MCF 10A (cell line): ENCODE results near the gene TAB2. TPM values are rescaled to one million over a fixed set of nuclear protein-coding genes. Genes with fewer than 3 reads are reported as not detected.

Source experiments
- BruUV-seq: library from RNA; stranded (reverse); fragments of 400-500 nt; replicated peaks from 2 replicates; lab custom pipeline; 2021; lab: Mats Ljungman, UMichigan
- CTCF ChIA-PET: fragments of 300-600 bp; sonication (Branson Sonifier 250); formaldehyde crosslinking; extraction: SDS; loops from one replicate; lab custom pipeline; 2021; ENCODE audit warnings: antibody characterized with exemption, inconsistent platforms; lab: Yijun Ruan, JAX
- POLR2A ChIA-PET: fragments of 300-600, 350-650 bp; sonication (Branson Sonifier 250); formaldehyde crosslinking; extraction: SDS; loops from one replicate; lab custom pipeline; 2020; ENCODE audit warnings: antibody characterized with exemption, inconsistent platforms; lab: Yijun Ruan, JAX
- DNase-seq: peaks from one replicate; pipeline ENCODE4 v3.0.0-alpha.2; 2018; ENCODE audit not compliant: unreplicated experiment
- H3K27ac Mint-ChIP-seq: one replicate; pipeline ENCODE4 v1.8.0; 2022; ENCODE audit warnings: mild to moderate bottlenecking, low read depth, mixed read lengths; ENCODE audit not compliant: unreplicated experiment
- H3K27me3 Mint-ChIP-seq: one replicate; pipeline ENCODE4 v1.8.0; 2022; ENCODE audit warnings: mixed read lengths; ENCODE audit not compliant: insufficient read depth, unreplicated experiment
- H3K36me3 Mint-ChIP-seq: one replicate; pipeline ENCODE4 v1.8.0; 2022; ENCODE audit warnings: mild to moderate bottlenecking, moderate library complexity, mixed read lengths; ENCODE audit not compliant: insufficient read depth, unreplicated experiment
- H3K4me1 Mint-ChIP-seq: one replicate; pipeline ENCODE4 v1.8.0; 2022; ENCODE audit warnings: mixed read lengths; ENCODE audit not compliant: insufficient read depth, unreplicated experiment
- H3K4me3 Mint-ChIP-seq: one replicate; pipeline ENCODE4 v1.8.0; 2022; ENCODE audit warnings: mild to moderate bottlenecking, moderate library complexity, mixed read lengths; ENCODE audit not compliant: unreplicated experiment
- H3K9me3 Mint-ChIP-seq: one replicate; pipeline ENCODE4 v1.8.0; 2022; ENCODE audit warnings: mixed read lengths; ENCODE audit not compliant: unreplicated experiment
- intact Hi-C: fragments of 100-400 bp; cut with micrococcal nuclease; formaldehyde crosslinking; loops from 2 replicates; pipeline ENCODE4 v1.14.1; 2022
- total RNA-seq: library from RNA; stranded (reverse); gene quantifications from 2 replicates; pipeline ENCODE4 v1.2.3, GENCODE V29; 2022
- TF ChIP-seq, protein P1 (sequence below): fragments of 200-600 bp; IDR thresholded peaks from one replicate; pipeline ENCODE4 v1.8.0; 2022; ENCODE audit warnings: antibody characterized with exemption, mild to moderate bottlenecking; ENCODE audit not compliant: unreplicated experiment

TAB2 gene
- total RNA-seq, 1 experiment from 2014 or later = 76.4 TPM

DNA sequence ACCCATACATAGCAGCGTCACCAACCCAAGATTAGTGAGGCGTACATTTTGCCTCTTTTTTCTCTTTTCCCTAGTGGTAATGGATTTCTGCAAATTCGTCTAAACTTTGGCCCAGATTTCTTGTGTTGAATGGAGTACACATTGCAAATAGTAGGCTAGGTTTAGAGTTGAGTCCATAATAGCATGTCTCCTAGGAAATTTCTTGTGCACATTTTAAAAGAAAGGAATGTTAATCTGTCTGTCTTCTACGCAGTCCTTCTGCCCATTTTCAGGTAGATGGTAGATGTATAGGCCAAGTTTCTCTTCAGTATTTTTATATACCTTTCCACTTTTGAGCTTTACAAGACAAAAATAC is 15.7 kb downstream of the TAB2 start:
- intact Hi-C loops = no loop called here
- no TSS peak for BruUV-seq
- H3K27ac Mint-ChIP-seq = peak overlapping the region; percentile 89

DNA sequence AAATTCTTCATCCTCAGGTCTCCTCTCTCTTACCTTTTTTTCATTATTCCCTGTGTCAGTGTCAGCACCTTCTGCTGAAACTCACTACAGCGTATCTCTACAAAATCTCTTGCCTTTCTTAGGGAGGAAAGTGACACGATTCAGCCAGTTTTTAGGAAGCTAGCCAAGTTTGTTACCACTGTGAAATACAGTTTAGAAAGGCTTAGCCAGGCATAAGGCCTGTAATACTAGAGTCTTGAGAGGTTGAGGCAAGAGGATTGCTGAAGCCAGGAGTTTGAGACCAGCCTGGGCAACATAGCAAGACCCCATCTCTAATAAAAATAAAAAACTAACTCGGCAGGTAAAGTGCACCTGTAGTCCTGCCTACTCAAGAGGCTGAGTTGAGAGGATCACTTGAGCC is 16.7 kb downstream of the TAB2 start:
- Mint-ChIP-seq H3K36me3 (no peaks in the 10 kb centered on the region), H3K9me3 (no peaks in the 10 kb centered on the region), H3K4me1 (peaks cover 75% of the 10 kb centered on the region), H3K27me3 (no peaks in the 10 kb centered on the region), H3K4me3 (peak overlapping the region; percentile 1), H3K27ac (peak overlapping the region; percentile 89)
- no TSS peak for BruUV-seq
- intact Hi-C loops = loop anchor here (2.0 kb wide), 1 partner anchor 15 kb away; no protein-coding TSS in a partner anchor
- CTCF ChIA-PET = interaction anchor here (0.7 to 1.8 kb wide), 5 partner anchors 9 to 243 kb away, joined by 3 to 5 read pairs (median 3); no protein-coding TSS in a partner anchor
- peak; percentile 79 for DNase-seq
- TF ChIP-seq, protein P1, sequence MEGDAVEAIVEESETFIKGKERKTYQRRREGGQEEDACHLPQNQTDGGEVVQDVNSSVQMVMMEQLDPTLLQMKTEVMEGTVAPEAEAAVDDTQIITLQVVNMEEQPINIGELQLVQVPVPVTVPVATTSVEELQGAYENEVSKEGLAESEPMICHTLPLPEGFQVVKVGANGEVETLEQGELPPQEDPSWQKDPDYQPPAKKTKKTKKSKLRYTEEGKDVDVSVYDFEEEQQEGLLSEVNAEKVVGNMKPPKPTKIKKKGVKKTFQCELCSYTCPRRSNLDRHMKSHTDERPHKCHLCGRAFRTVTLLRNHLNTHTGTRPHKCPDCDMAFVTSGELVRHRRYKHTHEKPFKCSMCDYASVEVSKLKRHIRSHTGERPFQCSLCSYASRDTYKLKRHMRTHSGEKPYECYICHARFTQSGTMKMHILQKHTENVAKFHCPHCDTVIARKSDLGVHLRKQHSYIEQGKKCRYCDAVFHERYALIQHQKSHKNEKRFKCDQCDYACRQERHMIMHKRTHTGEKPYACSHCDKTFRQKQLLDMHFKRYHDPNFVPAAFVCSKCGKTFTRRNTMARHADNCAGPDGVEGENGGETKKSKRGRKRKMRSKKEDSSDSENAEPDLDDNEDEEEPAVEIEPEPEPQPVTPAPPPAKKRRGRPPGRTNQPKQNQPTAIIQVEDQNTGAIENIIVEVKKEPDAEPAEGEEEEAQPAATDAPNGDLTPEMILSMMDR = no peak
- POLR2A ChIA-PET = interaction anchor here (0.6 to 17.5 kb wide), 17 partner anchors 13 to 314 kb away, joined by 3 to 392 read pairs (median 5); partner anchors contain the start of gene TAB2

More for the DNA sequence above, 15.7 kb downstream of the TAB2 start:
- ChIA-PET POLR2A (interaction anchor here (0.6 to 17.5 kb wide), 9 partner anchors 13 to 314 kb away, joined by 3 to 392 read pairs (median 5); partner anchors contain the start of gene TAB2), CTCF (interaction anchor here (0.6 to 1.3 kb wide), 5 partner anchors 8 to 218 kb away, joined by 3 to 5 read pairs (median 3); no protein-coding TSS in a partner anchor)
- Mint-ChIP-seq H3K4me1 (peaks cover 80% of the 10 kb centered on the region), H3K4me3 (no peak overlapping the region), H3K27me3 (no peaks in the 10 kb centered on the region), H3K9me3 (no peaks in the 10 kb centered on the region), H3K36me3 (no peaks in the 10 kb centered on the region)
- DNase-seq = no peak
- TF ChIP-seq, protein P1 = no peak

DNA sequence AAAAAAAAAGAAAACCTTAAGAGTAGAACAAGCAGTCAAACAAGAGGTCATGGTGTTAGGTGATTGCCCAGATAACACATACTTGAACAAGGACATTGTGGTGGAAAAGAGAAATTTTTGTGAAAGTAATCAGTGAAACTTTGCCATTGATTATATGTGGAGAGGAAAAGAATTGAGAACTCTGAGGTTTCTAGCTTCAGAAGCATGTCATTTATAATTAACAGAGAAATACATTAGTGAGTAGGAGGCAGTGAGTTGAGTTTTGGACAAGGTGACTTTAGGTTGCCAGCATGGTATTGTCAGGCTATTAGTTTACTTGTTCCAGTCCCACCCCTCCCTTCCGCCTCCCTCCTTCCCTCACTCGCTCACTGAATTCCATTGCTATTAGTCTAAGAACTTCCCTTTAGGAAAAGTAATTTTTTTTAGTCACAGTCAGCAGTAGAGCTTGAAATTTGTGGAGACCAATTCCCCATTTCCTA is 17.2 kb downstream of the TAB2 start:
- H3K27me3 Mint-ChIP-seq = no peaks in the 10 kb centered on the region
- POLR2A ChIA-PET = interaction anchor here (0.6 to 17.5 kb wide), 22 partner anchors 12 to 313 kb away, joined by 3 to 392 read pairs (median 5); partner anchors contain the start of gene TAB2
- peak; percentile 78 for DNase-seq
- H3K36me3 Mint-ChIP-seq = no peaks in the 10 kb centered on the region
- peak overlapping the region; percentile 1 for H3K4me3 Mint-ChIP-seq
- H3K27ac Mint-ChIP-seq = peak overlapping the region; percentile 89
- BruUV-seq = TSS peak; percentile 51
- TF ChIP-seq, protein P1 = no peak
- peaks cover 72% of the 10 kb centered on the region for H3K4me1 Mint-ChIP-seq
- H3K9me3 Mint-ChIP-seq = no peaks in the 10 kb centered on the region
- CTCF ChIA-PET = interaction anchor here (0.7 to 1.8 kb wide), 4 partner anchors 12 to 243 kb away, joined by 3 to 5 read pairs (median 3); no protein-coding TSS in a partner anchor
- intact Hi-C loops = loop anchor here (2.0 kb wide), 1 partner anchor 16 kb away; no protein-coding TSS in a partner anchor

DNA sequence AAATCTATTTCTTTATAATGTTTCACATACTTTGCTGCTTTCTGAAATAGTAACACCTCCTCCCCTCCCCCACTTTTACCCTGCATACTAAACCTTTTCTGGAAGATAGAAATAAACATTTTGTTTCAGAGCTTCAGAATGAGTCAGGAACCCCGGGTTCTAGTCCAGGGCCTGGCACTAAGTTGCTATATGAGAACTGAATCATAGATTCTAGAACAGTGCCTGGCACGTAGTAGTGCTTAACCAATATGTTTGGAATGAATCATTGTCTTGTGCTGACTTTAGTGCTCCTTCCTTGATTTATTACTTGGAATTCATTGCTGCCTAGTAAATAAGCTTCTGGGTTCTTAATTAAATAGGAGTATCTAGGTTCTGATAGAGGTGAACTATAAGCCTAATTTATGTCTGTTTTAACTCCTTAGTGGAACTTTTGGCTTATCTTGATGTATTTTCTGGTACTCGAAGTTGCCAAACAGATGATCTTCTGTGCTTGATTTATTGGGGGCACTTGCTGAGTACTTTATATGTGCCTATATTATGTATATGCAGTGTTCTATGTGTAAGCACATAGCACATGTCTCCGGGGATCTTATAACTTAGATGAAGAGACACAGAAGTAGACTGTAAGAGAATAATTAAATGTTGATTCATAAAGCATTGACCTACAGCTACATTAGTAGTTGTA is 18.6 kb downstream of the TAB2 start:
- H3K9me3 Mint-ChIP-seq = no peaks in the 10 kb centered on the region
- BruUV-seq = TSS peak; percentile 82
- no peaks in the 10 kb centered on the region for H3K27me3 Mint-ChIP-seq
- POLR2A ChIA-PET = interaction anchor here (0.6 to 17.5 kb wide), 19 partner anchors 11 to 334 kb away, joined by 3 to 392 read pairs (median 4); partner anchors contain the start of gene TAB2
- no peaks in the 10 kb centered on the region for H3K36me3 Mint-ChIP-seq
- peak overlapping the region; percentile 89 for H3K27ac Mint-ChIP-seq
- TF ChIP-seq, protein P1 = no peak
- CTCF ChIA-PET = interaction anchor here (0.5 to 0.6 kb wide), 3 partner anchors 86 to 229 kb away, joined by 3 to 4 read pairs (median 3); no protein-coding TSS in a partner anchor
- H3K4me3 Mint-ChIP-seq = peak overlapping the region; percentile 36
- intact Hi-C loops = loop anchor here (2.0 kb wide), 1 partner anchor 17 kb away; no protein-coding TSS in a partner anchor
- H3K4me1 Mint-ChIP-seq = peaks cover 63% of the 10 kb centered on the region
- peak; percentile 90 for DNase-seq
